K562 (cell line): ENCODE measurements around the gene KRT4. TPM values are rescaled to one million over a fixed set of nuclear protein-coding genes. Genes with fewer than 3 reads are reported as not detected.

ENCODE experiments used
- ARNT ChIP-seq, 2 experiments: fragments of 450-650 bp; IDR thresholded peaks; 2 replicates each; pipeline ENCODE4 v1.6.1; 2016; ENCODE audit warnings: mild to moderate bottlenecking in 1 of 2
- BACH1 ChIP-seq: fragments of 200-800 bp; sonication (Bioruptor generic); IDR thresholded peaks from 2 replicates; pipeline ENCODE4 v1.6.1; 2016; ENCODE audit warnings: missing genetic modification characterization, missing compliant biosample characterization
- GTF2E2 ChIP-seq: fragments of 200-800 bp; sonication (Bioruptor generic); IDR thresholded peaks from 2 replicates; pipeline ENCODE4 v1.6.1; 2016; ENCODE audit warnings: missing genetic modification characterization, missing compliant biosample characterization
- HMBOX1 ChIP-seq: sonication (generic); IDR thresholded peaks from 2 replicates; pipeline ENCODE4 v1.6.1; 2016
- HNRNPLL ChIP-seq: fragments of 200-400 bp; formaldehyde crosslinking; IDR thresholded peaks from 2 replicates; pipeline ENCODE4 v1.6.1; 2017; ENCODE audit warnings: low read length, low read depth, mild to moderate bottlenecking; ENCODE audit not compliant: poor library complexity, severe bottlenecking
- KDM5B ChIP-seq: fragments of 200-600 bp; sonication (generic); IDR thresholded peaks from 2 replicates; pipeline ENCODE4 v1.6.1; 2012; ENCODE audit warnings: low read depth, mild to moderate bottlenecking, moderate library complexity, low read length, control low read depth, inconsistent platforms; ENCODE audit not compliant: insufficient replicate concordance
- KLF1 ChIP-seq: fragments of 450-650 bp; IDR thresholded peaks from 2 replicates; pipeline ENCODE4 v1.6.1; 2016; ENCODE audit warnings: missing genetic modification characterization, missing compliant biosample characterization
- LARP7 ChIP-seq: fragments of 450-650 bp; IDR thresholded peaks from 2 replicates; pipeline ENCODE4 v1.6.1; 2016
- NR1H2 ChIP-seq: sonication (generic); formaldehyde crosslinking; IDR thresholded peaks from 2 replicates; pipeline ENCODE4 v1.4.0; 2020; ENCODE audit warnings: mild to moderate bottlenecking, missing genetic modification reagents
- TEAD4 ChIP-seq, 2 experiments: sonication (generic) in 1 of 2; formaldehyde crosslinking in 1 of 2; IDR thresholded peaks; 2 replicates each; pipeline versions ENCODE4 v1.6.1 to v1.8.0; 2012 to 2022; ENCODE audit warnings: borderline replicate concordance in 1 of 2, inconsistent platforms in 1 of 2, low read length in 1 of 2, mild to moderate bottlenecking in 1 of 2, missing genetic modification reagents in 1 of 2
- ZNF518B ChIP-seq: fragments of 250-450 bp; sonication (Bioruptor Pico); IDR thresholded peaks from 2 replicates; pipeline ENCODE4 v1.5.0; 2021; ENCODE audit warnings: mild to moderate bottlenecking, moderate library complexity
- ZNF583 ChIP-seq: fragments of 250-450 bp; sonication (Bioruptor Pico); IDR thresholded peaks from 2 replicates; pipeline ENCODE4 v1.4.0; 2020
- polyA plus RNA-seq, 8 experiments: library from polyadenylated mRNA; depleted of rRNA in 4 of 8; stranded (reverse) in 5 of 8; unstranded in 3 of 8; fragments of >200 nt; fragmentation: Nextera tagmentation in 2 of 8; fragmentation: Illumina TruSeq in 1 of 8; extraction: Ambion mirVana in 2 of 8; extraction: Trizol in 1 of 8; gene quantifications; 2 replicates each; pipeline versions ENCODE4 v1.2.1 to v1.2.3, GENCODE V29; 2011 to 2014; ENCODE audit warnings: inconsistent platforms in 1 of 8, missing spikeins in 1 of 8
- total RNA-seq, 7 experiments: library from RNA; depleted of rRNA in 6 of 7; stranded (reverse); fragments of >200 nt in 6 of 7; fragmentation: Illumina TruSeq in 2 of 7; extraction: Trizol in 2 of 7; gene quantifications; 2 replicates each; pipeline versions ENCODE4 v1.2.1 to v1.2.3, GENCODE V29; 2011 to 2021; ENCODE audit warnings: low replicate concordance in 1 of 7
- TF ChIP-seq, protein P1 (sequence below): fragments of 450-650 bp; formaldehyde crosslinking; IDR thresholded peaks from 2 replicates; pipeline ENCODE4 v1.4.0; 2020; ENCODE audit warnings: mild to moderate bottlenecking, moderate library complexity
- TF ChIP-seq, protein P2 (sequence below): fragments of 450-650 bp; IDR thresholded peaks from 2 replicates; pipeline ENCODE4 v1.6.1; 2016; ENCODE audit warnings: mild to moderate bottlenecking
- TF ChIP-seq, protein P3 (sequence below): fragments of 250-450 bp; sonication (Bioruptor Pico); IDR thresholded peaks from 2 replicates; pipeline ENCODE4 v1.4.0; 2020; ENCODE audit warnings: mild to moderate bottlenecking
- TF ChIP-seq, protein P4 (sequence below): sonication (generic); formaldehyde crosslinking; IDR thresholded peaks from 2 replicates; pipeline ENCODE4 v1.8.0; 2022; ENCODE audit warnings: mild to moderate bottlenecking, missing genetic modification reagents

KRT4 gene
- total and polyA plus RNA-seq, 9 of the 15 experiments (the other 6 are each of a cell fraction or from before 2014, with no cell fraction given): not detected

DNA sequence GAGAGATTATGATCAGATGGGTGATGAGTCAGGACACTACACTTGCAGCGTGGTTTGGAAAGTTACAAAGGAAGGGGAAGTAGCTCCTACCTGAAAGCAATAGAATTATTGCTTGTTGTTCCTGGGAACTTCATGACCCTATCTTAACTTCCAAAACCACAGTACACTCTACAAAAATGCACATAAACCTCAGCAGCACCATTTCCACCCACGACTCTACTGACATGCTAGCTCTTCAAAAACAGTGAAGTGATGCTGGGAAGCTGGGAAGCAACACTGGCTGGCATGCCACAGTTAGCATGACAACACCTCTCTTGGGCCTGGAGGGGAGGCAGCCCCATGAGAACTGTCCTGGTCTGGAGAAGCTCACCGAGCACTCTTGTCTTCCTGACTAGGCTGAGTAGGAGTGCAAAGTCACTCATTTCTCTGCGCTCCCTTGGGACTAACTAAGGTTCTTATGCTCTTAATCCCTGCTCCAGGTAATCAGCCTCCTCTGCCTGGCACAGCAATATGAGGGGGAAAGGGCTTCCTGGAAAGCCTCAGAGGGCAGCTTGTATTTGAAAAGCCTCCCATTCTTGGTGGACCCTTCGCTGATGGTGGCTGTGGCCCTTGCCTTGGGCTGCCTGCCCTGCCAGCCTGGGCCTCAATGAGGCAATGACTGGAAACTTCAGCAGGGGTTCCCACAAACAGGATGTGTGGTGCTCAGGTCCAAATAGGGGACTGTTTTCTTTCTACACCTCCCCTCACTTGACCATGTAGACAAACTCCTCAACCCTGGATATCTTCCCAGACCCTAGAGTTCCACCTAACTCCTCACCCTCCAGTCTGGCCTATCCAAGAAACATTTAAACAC is 19.2 kb downstream of the KRT4 start (continued):
- TF ChIP-seq, protein P1, sequence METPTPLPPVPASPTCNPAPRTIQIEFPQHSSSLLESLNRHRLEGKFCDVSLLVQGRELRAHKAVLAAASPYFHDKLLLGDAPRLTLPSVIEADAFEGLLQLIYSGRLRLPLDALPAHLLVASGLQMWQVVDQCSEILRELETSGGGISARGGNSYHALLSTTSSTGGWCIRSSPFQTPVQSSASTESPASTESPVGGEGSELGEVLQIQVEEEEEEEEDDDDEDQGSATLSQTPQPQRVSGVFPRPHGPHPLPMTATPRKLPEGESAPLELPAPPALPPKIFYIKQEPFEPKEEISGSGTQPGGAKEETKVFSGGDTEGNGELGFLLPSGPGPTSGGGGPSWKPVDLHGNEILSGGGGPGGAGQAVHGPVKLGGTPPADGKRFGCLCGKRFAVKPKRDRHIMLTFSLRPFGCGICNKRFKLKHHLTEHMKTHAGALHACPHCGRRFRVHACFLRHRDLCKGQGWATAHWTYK (CRISPR knock-in tag): no peak
- no peak for TF ChIP-seq ZNF583 (CRISPR knock-in tag)
- no peak for TF ChIP-seq NR1H2 (CRISPR knock-in tag)
- TF ChIP-seq HMBOX1: no peak
- TF ChIP-seq, protein P2, sequence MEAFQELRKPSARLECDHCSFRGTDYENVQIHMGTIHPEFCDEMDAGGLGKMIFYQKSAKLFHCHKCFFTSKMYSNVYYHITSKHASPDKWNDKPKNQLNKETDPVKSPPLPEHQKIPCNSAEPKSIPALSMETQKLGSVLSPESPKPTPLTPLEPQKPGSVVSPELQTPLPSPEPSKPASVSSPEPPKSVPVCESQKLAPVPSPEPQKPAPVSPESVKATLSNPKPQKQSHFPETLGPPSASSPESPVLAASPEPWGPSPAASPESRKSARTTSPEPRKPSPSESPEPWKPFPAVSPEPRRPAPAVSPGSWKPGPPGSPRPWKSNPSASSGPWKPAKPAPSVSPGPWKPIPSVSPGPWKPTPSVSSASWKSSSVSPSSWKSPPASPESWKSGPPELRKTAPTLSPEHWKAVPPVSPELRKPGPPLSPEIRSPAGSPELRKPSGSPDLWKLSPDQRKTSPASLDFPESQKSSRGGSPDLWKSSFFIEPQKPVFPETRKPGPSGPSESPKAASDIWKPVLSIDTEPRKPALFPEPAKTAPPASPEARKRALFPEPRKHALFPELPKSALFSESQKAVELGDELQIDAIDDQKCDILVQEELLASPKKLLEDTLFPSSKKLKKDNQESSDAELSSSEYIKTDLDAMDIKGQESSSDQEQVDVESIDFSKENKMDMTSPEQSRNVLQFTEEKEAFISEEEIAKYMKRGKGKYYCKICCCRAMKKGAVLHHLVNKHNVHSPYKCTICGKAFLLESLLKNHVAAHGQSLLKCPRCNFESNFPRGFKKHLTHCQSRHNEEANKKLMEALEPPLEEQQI: no peak
- no peak for TF ChIP-seq KLF1 (tag)
- no peak for TF ChIP-seq GTF2E2 (tag)
- no peak for TF ChIP-seq LARP7
- TF ChIP-seq KDM5B: no peak
- TF ChIP-seq, protein P3, sequence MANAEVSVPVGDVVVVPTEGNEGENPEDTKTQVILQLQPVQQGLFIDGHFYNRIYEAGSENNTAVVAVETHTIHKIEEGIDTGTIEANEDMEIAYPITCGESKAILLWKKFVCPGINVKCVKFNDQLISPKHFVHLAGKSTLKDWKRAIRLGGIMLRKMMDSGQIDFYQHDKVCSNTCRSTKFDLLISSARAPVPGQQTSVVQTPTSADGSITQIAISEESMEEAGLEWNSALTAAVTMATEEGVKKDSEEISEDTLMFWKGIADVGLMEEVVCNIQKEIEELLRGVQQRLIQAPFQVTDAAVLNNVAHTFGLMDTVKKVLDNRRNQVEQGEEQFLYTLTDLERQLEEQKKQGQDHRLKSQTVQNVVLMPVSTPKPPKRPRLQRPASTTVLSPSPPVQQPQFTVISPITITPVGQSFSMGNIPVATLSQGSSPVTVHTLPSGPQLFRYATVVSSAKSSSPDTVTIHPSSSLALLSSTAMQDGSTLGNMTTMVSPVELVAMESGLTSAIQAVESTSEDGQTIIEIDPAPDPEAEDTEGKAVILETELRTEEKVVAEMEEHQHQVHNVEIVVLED (CRISPR knock-in tag): no peak
- TF ChIP-seq, protein P4, sequence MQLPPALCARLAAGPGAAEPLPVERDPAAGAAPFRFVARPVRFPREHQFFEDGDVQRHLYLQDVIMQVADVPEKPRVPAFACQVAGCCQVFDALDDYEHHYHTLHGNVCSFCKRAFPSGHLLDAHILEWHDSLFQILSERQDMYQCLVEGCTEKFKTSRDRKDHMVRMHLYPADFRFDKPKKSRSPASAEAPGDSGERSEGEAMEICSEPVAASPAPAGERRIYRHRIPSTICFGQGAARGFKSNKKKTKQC (CRISPR knock-in tag): no peak
- no peak for TF ChIP-seq HNRNPLL
- no peak for TF ChIP-seq BACH1 (tag)
- no peak for TF ChIP-seq ARNT (IDR thresholded peaks at IDR 0.05)
- TF ChIP-seq TEAD4 (IDR thresholded peaks at IDR 0.05; ENCODE audit: low read length): 0 out of 2 replicates have a peak, but pooled peaks have one; percentile 30
- no peak for TF ChIP-seq TEAD4 (CRISPR knock-in tag; IDR thresholded peaks at IDR 0.05; ENCODE audit: borderline replicate concordance)
- no peak for TF ChIP-seq ZNF518B (CRISPR knock-in tag)
